ENCODE results near the gene SLC9A3.
"Not testable (repeated sequence)": the region's sequence is repeated elsewhere in the genome, so short reads cannot be mapped to it uniquely, and the experiment has no call there.

Gene SLC9A3

DNA sequence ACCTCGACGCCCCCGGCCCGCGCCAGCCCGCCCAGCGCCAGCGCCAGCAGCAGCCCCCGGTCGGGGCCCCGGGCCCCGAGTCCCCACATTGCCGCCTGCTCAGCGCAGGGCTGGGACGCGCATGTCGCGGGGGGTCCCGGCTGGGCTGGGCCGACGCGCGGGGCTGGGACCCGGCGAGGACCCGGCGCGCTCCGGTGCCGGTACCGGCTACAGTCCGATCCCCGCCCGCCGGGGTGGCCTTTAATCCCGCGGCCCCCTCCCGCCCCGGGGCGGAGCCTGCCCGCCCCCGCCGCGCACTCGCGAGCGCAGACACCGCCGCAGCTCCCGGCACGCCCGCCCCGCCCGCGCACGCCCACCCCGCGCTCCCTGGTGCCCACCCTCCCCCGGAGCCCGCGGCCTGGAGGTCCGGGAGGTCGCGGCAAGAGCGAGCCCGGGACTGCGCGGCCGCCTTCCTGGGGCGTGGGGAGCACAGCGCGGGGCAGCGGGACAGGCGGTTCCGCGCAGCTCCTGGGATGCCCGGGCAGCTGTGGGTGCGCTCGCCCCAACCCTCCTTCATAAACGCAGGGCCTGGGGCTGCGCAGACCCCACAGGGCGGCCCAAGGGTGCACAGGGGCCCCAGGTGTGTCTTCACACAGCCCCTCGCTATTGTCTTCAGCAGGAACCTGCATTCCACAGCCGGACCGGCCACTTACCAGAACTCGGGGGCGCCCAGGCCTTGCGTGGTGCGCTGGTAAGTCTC lies at the start of gene SLC9A3:
Gene SLC9A3, minus strand, starts transcription at position 216 of the 739 bp plus-strand sequence.
- DNase-seq, result no peak

DNA sequence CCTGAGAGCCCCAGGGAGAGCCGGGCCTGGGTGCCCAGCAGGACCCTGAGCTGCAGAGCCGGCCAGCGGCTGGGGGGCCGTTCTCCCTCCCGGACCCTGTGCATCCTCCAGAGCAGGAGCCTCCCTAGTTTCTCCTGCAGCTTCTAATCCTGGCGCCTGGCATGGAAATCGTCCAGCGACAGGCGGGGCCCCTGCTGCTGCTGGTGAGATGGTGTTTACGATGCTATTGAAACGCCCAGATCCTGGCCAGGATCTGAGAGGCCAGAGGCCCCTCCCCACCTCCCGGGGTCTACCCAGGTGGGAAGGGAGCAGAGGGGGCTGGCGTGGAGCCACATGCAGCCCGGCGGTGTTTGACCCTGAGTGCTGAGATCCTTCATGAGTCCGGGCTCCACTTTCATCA lies 49.7 kb upstream of the SLC9A3 start:
- no peak for DNase-seq

DNA sequence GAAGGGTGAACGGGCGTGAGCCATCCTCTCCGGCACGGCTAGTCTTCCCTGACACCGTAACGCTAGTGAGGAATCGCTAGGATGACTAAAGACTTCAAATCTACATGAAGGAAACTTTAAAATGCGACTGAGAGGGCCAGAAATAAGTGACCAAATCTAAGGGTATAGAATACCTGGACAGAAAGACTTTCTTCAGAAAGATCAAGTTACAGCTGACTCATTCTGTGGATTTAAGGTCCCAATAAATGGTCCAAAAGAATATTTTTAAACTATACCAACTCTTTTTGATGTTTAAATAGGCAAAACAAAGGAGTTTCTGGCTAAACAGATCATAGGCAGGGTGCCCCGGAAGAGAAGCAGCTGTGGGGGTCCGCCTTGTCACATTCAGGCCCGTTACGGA lies 49.0 kb upstream of the SLC9A3 start:
- no peak for DNase-seq

DNA sequence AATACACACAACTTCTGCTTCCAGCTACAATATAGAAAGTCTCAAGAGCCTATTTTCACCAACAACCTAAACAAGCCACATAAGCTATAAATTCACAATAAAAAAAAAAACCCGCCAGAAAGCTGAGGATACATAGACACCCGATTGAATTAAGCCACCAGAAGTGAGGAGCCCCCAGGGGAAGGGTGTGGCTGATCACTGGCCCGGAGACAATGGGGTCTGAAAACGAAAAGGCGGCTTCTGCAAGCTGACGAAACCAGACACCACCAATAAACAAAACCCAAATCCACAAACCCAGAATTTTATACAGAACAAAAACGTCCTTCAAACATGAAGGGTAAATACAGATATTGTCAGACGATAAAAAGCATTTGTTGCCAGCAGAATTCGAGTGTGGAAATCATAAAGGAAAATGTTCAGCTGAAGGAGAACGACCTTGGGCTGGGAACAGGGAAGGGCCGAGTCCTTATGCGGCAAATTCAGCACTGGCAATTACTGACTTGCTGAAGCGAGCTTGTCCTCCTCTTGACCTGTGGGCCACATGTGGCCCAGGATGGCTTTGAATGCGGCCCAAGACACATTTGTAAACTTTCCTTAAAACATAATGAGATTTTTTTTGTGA lies 48.3 kb upstream of the SLC9A3 start:
- DNase-seq, result no peak

DNA sequence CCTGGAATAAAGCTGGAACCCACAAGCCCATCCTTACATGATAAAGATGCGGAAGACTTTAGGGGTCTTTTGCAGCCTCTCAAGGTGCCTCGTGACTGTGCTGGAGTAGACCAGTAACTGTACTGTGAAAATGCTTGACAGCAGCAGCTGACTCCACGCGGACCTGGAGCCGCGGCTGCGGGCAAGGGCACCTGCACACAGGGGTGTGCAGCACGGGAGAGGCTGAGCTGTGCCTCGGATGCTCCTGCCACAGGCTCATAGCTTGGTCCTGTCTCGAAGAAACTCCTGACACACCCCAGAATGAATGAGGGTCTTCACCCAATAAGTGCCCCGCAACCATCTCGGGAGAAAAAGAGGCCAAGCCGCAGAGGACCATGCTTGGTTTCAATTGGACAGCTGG lies 47.5 kb upstream of the SLC9A3 start:
- DNase-seq, result no peak

DNA sequence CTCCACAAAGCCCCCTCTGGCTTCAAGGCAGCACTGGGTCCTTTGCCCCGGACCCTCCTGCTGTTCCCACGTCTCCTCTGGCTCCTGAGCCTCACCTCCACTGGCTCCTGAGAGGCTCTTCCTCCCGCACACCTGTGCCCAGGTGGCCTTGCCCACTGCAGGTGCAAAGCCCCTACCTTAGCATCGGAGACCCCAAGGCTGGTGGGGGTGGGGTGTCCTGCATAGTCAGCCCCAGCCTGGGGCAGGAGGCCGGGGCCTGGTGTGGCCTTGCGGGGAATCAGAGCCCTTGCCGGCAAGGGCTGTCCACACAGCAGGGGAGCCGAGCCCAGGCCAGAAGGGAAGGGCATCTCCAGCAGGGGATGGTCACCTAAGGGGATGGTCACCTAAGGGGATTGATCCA lies 46.6 kb upstream of the SLC9A3 start:
- no peak for DNase-seq

DNA sequence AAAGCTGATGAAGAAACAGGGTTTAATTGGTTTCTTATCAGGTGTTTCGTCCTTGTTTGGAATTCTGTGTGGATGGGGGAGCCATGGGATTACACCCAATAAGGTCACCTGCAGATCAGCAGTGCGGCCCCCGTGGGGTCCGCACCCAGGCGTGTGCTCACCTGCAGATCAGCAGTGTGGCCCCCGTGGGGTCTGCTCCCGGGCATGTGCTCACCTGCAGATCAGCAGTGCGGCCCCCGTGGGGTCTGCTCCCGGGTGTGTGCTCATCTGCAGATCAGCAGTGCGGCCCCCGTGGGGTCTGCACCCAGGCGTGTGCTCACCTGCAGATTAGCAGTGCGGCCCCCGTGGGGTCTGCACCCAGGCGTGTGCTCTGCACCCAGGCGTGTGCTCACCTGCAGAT lies 46.2 kb upstream of the SLC9A3 start:
- DNase-seq, result no peak

DNA sequence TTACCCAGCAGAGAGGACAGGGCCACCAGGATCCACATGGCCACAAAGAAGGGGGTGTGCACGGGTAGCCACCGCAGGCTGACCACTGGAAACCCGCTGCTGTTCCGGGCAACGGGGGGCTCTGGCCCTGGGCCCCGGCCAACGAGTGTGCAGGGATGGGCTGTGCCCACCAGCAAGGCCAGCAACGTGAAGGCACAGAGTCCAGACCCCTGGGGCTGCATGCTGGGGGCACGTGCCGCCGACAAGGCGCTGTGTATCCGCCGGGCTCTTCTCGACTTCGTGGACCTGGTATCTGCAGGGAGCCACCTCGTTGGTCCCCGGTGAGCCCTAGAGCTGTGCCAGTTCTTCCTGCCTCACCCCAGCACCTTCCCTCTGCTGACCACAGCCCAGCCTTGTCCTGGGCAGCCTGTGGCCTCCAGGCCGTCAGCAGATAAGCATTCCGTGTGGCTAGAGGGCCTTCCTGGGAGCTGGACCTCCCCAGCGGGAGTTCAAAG lies 45.7 kb upstream of the SLC9A3 start:
- DNase-seq, result no peak

DNA sequence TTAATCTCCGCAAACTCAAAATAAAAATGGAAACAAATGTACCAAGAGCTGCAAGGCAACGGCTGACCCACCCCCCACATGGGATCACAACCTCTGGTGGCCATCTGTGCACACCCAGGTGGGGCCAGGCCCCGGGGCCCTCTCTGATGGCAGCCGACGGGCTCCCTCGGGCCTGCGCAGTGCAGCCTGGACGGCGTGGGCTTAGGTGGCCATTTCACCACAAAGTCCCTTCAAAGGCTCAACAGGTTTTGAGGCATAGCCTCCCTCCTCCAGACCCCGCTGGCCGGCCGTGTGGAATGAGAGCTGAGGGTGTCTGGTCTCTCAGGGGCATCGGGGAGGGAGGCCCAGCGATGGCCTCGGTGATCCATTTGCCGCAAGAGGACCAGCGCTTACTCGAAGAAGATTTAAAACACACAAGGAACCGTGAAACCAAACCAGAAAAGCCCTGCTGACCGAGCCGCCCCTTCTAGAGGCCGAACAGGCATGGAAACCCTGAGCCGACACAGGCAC lies 45.2 kb upstream of the SLC9A3 start:
- no peak for DNase-seq

DNA sequence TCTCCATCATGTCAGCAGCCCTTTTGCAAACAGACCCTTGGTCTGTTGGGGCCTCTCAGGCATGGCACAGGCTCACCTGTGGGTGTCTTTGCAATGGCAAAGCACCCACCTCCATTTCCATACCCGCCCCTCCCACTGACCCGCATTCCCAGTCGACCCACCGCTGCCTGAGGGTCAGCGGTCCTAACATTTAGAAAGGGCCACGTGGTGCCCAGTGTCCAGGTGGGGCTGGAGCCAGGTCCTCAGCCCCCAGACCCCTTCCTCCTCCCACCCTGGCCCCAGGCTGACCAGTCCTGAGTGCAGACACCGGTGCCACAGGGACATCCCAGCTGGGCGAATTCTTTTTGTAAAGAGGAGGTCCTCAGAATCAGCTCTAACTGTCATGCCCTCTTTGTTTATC lies 44.6 kb upstream of the SLC9A3 start:
- DNase-seq, result no peak

DNA sequence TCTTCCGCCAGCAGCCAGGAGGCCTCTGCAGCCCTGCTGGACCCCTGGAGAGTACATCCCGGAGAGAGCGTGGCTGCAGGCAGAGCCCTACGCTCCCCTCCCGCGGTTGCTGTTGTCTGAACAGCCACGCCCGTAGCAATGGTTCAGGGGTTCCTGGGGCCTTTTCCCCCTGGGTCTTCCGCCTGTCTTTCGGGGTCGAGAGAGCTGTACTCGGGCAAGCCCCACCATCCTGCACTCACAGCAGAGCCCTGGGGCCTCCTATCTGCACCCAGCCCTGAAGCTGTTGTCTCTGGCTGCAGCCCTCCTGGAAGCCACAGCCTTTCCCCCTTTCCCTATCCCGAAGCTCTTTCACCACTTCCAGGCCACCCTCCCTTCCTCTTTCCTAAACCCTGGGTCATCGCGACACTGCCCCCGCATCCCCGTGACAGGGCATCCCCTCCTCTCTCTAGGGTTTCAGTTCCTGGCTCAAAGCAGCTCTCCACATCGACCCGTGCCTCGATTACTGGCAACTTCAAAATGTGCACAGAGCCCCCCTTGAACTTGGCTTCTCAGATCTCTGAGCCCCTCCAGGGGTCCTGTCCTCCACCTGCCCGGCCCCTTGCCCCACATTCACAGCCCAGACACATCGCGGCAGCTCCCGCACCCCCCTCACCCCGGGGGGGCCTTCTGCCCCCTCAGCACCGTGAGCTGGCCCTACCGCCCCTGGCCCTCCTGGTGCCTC lies 44.0 kb upstream of the SLC9A3 start:
- DNase-seq, result no peak

DNA sequence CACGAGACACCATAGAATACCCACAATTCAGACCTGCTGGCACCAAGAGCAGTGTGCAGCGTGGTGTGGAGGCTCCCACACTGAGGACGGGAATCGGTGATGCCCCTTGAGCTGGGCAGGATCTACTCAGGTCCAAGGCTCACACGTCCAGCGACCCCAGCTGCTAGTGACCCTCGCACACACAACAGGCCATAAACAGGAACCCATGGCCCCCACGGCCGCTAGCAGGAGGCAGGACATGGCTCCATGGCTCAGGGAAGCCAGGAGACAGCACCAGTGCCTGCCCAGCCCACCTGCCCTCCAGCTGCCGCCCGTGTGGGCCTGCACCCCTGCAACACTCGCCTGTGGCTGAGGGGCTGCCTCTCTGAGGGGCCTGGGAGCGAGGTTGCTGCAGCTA lies 43.4 kb upstream of the SLC9A3 start:
- DNase-seq, result no peak

DNA sequence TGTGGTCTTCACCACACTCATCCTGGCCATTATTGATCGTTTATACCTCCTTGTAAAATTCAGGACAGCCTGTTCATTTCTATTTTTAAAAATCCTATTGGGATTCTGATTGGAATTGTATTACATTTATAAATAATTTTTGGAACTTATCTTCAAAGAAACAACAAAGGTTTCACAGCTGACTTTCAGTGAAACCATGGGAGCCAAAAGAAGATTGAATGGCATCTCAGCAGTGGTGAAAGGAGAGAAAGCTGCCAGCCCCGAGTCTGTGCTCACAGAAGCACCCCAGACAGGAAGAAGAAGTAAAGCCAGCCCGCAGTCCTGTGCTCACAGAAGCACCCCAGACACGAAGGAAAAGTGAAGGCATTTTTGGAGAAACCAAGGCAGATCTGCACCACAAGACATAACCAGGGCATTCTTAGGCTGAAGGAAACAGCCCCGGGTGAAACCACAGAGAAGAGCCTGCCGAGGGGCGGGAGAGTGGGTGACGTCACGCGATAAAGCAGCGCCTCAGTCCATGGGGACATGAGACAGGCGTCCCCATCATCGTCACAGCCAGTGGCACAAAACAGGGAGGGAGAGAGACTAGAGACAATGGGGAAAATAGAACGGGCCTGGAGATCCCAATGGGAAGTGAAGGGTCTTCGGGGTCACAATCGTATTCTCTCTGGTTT lies 42.5 kb upstream of the SLC9A3 start:
- DNase-seq, result no peak

DNA sequence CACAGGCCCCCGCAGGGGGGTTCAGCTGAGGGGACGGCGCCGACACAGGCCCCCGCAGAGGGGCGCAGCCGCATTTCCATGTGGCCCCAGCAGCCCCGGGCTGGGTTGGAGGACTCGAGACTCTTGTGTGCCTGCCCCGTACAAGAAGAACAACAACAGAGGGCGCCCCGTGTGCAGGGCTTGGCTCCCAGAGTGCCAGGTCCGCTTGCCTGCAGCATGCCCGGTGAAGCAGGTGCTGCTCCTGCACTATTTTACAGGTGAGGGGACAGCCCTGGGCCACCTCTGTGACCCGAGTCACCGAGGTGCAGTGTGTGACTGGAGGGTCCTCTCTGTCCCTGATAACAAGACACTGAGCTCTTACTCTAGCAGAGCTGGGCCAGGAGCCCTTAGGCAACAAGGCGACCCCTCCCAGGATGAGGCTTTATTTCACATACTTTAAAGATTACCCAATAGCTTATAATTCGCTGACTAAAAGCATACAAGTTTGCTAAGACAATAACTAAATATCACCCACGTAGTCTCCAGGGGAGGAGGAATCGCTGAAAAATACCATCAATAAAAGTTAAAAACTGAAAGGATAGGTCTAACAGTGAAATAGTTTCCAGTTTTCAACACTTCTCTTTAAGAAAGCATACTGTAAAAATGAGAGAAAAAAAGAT lies 41.7 kb upstream of the SLC9A3 start:
- DNase-seq, result no peak

DNA sequence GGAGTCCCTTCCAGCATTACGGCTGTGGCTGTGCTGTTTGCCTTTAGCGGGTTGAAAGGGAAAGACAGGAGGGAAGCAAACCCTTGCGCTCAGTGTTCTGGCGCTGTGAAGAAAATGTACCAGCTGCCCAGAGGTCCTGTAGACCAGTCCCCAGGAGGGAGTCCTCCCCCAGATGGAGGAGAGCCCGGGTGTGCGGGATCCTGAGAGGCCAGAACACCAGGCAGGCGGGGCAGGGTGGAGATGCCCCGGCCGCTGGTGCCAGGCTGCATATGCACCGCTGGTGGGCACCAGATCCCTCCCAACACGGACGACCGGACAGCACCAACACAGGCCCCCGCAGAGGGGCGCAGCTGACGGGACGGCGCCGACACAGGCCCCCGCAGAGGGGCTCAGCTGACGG lies 37.2 kb upstream of the SLC9A3 start:
- no peak for DNase-seq

DNA sequence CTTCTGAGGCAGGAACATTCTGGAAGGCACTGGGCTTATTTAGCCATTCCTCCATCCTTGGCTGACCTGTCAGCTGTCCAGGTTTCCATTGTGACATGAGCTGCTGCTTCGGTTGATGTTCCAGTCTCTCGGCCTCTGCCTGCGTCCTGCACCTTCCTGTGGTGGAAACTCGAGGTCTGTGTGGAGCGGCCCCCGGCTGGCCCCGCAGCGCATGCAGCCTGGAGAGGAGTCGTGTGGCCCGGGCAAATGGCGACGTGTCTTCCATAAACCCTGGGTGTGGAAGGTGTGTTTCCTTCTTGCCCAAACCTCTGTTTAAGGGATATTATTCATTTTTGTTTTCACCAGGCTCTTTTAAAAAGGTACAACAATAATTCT lies 36.5 kb upstream of the SLC9A3 start:
- no peak for DNase-seq

DNA sequence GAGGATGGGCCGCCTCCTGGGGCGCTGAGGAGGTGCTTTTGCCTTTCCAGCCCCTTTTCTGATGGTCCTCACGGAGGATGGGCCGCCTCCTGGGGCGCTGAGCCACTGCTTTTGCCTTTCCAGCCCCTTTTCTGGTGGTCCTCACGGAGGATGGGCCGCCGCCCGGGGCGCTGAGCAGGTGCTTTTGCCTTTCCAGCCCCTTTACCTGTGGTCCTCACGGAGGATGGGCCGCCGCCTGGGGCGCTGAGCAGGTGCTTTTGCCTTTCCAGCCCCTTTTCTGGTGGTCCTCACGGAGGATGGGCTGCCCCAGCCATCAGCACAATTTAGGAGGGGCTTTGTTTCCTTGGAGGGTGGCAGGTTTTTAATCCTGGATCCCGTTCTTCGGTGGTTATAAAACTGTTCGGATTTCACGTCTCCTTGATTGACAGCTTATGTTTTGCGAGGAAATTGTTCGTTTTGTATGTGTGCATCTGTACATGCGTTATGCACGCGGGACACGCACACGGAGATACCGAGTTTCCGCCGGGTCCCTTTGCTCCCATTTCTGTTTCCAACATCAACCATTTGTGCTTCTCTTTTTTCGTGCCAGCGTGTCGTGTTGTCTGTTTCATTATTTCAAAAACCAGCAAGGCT lies 34.7 kb upstream of the SLC9A3 start:
- no peak for DNase-seq

DNA sequence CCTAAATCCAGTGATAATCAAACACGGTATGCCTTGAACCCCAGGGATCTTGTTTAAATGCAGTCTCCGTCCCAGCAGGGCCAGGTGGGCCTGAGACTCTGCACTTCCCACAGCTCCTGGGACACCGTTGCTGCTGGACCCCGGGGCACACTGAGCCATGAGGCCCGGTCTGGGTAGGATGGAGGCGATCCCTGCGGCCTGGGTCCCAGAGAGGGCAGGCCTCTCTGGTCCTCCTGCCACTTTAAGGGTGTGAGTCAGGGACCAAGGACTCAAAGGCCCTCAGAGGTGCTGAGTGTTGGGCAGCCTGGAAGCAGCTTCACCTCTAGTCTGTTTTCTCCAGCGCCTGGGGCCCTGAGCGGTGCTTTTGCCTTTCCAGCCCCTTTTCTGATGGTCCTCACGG lies 34.1 kb upstream of the SLC9A3 start:
- no peak for DNase-seq

DNA sequence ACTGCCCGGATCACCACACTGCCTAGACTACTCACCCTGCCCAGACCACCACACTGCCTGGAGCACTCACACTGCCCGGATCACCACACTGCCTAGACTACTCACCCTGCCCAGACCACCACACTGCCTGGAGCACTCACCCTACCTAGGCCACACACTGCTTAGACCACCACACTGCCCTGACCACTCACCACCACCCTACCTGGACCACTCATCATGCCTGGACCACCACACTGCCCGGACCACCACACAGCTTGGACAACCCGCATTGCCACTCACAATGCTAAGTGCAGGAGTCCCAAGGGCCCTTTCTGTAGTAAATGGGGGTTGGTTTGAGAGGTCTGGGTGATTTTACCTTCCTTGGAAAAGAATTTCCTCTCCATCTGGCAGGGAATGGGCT lies 33.7 kb upstream of the SLC9A3 start:
- not testable (repeated sequence) for DNase-seq

DNA sequence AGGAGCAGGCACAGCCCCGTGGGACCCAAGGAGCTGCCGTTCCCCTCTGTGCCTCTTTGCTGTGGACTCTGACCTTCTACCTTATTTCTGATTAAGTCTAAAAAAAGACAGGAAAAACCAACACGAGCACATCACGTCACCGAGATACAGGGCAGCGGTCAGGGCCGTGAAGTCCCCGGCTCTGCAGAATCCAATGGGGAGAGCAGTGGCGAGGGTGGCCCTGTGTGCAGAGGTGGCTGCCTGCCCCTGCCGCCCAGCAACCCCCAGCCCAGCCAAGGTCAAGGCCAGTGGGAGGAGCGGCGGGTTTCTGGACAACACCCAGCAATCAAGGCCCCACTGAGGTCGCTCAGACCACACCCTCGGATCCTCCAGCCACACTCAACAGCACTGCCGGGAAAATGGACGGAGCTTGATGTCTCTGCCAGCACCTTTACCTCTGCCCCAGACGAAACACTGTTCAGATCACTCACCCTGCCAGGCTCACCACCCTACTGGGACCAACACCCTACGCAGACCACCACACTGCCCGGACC lies 32.7 kb upstream of the SLC9A3 start:
- no peak for DNase-seq

DNA sequence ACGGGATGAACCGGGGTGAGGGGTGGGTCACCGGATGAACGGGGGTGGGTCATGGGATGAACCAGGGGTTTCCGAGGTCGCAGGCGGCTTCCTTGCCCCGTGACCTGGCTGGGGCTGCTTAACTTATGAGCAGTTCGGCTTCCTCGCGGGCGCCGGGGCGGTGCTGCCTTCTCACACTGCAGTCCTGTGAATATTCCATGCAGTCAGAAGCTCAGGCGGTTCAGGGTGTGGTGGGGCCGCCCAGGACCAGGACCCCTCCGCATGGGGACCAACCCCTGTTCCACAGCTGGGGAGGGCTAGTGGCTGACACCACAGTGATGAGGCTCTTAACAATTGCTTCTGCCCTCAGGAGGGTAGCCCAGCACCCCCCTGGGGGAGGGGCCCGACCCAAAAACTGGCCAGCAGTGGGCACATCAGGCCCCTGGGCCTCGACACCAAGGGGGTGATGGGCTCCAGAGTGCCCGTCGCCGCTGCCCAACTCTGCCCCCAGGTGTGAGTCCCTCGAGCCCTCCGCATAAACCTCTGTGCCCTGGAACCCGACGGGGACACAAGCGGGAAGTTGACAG lies 30.9 kb upstream of the SLC9A3 start:
- no peak for DNase-seq

Measured in stimulated activated CD8-positive, alpha-beta memory T cell treated with anti-CD3 and anti-CD28 coated beads, Interleukin-4, amount 100 ng/mL, for 48 hours (primary cell).